Omental fat pad (tissue), 4 donors: ENCODE results near the gene RPL21. TPM values are rescaled to one million over a fixed set of nuclear protein-coding genes. Genes with fewer than 3 reads are reported as not detected.

ENCODE experiments used
- ATAC-seq: fragments of 150-250 bp; one replicate; pipeline ENCODE4 v1.9.1; 2016; ENCODE audit warnings: mild to moderate bottlenecking, moderate library complexity; ENCODE audit not compliant: low FRiP score
- DNase-seq: peaks from one replicate; pipeline ENCODE4 v3.0.0-alpha.2; 2019; ENCODE audit warnings: low spot score
- CTCF ChIP-seq, 3 donors: fragments of 450-650 bp; IDR thresholded peaks; one replicate each; pipeline ENCODE4 v1.5.1; 2016 to 2017; ENCODE audit warnings: antibody characterized with exemption in 3 of 3, mild to moderate bottlenecking in 3 of 3, moderate library complexity in 2 of 3
- total RNA-seq, 4 donors: library from RNA; depleted of rRNA; stranded (reverse); fragments of >200 nt; gene quantifications; one replicate each; pipeline ENCODE4 v1.1.0, GENCODE V29; 2016

Gene RPL21
- total RNA-seq, 4 donors from 2014 or later, result 701 to 1,078 (median 933) TPM

DNA sequence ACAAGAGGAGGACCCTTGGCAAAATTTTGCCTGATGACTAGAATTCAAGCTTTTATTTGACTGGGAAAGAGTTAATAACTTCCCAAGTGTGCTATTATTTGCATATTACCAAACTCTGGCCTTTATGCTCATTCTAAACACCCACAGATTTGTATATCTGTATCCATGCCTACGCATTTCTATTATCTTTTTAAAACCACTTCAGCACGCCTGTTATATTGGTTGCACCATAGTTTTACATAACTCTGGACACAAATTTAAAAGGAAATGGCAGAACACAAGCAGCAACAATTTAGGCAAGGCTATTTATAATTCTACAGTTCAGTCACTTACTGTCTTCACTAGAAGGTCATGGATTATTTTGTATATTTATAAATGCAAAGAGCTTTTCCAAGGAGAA, 15.6 kb downstream of the RPL21 start:
- no peak for TF ChIP-seq CTCF (IDR thresholded peaks at IDR 0.05)

GRCh38 chr13:27267596-27267995, 16.2 kb downstream of the RPL21 start:
- DNase-seq (no peak), ATAC-seq (no peak)
- TF ChIP-seq CTCF (IDR thresholded peaks at IDR 0.05), result no peak

More for the DNA sequence above, 15.6 kb downstream of the RPL21 start:
- ATAC-seq, result peak; percentile 29
- DNase-seq, result no peak

DNA sequence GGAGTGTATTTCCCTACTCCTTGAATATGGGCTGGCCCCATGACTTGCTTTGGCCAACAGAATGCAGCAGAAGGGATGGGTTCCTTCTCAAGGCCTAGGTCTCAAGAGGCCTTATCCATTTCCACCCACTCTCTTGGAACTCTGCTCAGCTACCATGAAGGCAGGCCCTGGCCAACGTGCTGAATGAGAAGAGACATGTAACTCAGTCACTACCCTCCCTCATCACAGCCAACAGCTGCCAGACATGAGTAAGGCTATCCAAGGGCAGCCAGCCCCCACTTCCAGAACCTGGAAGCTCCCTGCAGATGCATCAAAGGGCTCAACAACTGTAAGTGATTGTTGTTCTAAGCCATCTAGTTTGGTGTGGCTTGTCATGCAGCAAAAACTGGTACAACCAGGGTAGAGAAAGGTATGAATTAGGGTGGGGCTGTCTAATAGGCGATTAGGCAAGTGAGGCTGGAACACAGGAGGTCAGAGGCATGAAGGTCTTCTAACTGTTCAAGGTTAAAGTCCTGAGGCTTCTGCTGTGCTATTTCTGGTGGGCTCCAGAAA, 17.8 kb downstream of the RPL21 start:
- ATAC-seq (no peak), DNase-seq (no peak)
- no peak for TF ChIP-seq CTCF (IDR thresholded peaks at IDR 0.05)

- TF ChIP-seq CTCF (IDR thresholded peaks at IDR 0.05), result peak in 2 of 3 donors; percentile 88 to 92
- DNase-seq (peak; percentile 58), ATAC-seq (peak; percentile 93)
Observed at GRCh38 chr13:27270594-27271520, 19.5 kb downstream of the RPL21 start, which contains the start of gene RASL11A. Gene RASL11A (plus strand): TSS chr13:27270830. CDS start chr13:27270945, 115 bp downstream.

- TF ChIP-seq CTCF (IDR thresholded peaks at IDR 0.05), result no peak
- no peak for ATAC-seq
- no peak for DNase-seq
Observed at GRCh38 chr13:27271570-27272096, 20.3 kb downstream of the RPL21 start.

GRCh38 chr13:27273658-27274425, 22.5 kb downstream of the RPL21 start:
- ATAC-seq (no peak), DNase-seq (no peak)
- no peak for TF ChIP-seq CTCF (IDR thresholded peaks at IDR 0.05)
